Skeletal muscle cell (primary cell): ENCODE measurements around the gene TPP1.

Experiments
- DNase-seq: peaks from one replicate; pipeline ENCODE4 v3.0.0-alpha.2; 2010; ENCODE audit warnings: low read depth
- H3K4me3 ChIP-seq: 2 replicates; pipeline ENCODE4 v1.5.1; 2011; ENCODE audit warnings: low read depth, mild to moderate bottlenecking, control low read depth, low read length, moderate library complexity

TPP1 gene

GRCh38 chr11:6648501-6648900 lies 29.3 kb upstream of the TPP1 start:
- no peak for DNase-seq
- no peak overlapping the region for H3K4me3 ChIP-seq

GRCh38 chr11:6647836-6648235 lies 28.6 kb upstream of the TPP1 start:
- H3K4me3 ChIP-seq: no peak overlapping the region
- no peak for DNase-seq

GRCh38 chr11:6646918-6647679 lies 27.9 kb upstream of the TPP1 start:
- H3K4me3 ChIP-seq: no peak overlapping the region
- DNase-seq: no peak

DNA sequence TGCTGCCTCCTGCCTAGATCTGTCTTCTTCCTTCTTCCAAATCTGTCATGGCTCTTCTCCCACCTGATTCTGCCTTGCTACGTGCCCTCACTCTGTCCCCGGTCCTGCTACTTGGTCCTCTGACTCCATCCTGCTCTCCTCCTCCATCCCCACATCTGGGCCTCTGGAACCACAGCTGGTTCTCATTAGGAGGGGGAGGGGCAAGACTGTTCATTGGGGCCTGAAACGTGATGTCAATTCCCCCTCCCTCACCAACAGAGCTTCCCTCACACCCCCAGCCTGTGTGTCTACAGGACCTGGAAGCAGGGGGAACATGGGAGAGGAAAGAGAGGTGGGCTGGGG lies 27.3 kb upstream of the TPP1 start:
- no peak for DNase-seq

GRCh38 chr11:6646071-6646470 lies 26.8 kb upstream of the TPP1 start:
- no peak overlapping the region for H3K4me3 ChIP-seq
- DNase-seq: peak; percentile 81

More for the DNA sequence above, 27.3 kb upstream of the TPP1 start:
- H3K4me3 ChIP-seq: no peak overlapping the region

- H3K4me3 ChIP-seq: no peak overlapping the region
- DNase-seq: no peak
These were observed 23.7 kb upstream of the TPP1 start for GRCh38 chr11:6642957-6643356.

GRCh38 chr11:6640985-6641701 lies 21.9 kb upstream of the TPP1 start:
- H3K4me3 ChIP-seq: no peak overlapping the region
- DNase-seq: no peak

DNA sequence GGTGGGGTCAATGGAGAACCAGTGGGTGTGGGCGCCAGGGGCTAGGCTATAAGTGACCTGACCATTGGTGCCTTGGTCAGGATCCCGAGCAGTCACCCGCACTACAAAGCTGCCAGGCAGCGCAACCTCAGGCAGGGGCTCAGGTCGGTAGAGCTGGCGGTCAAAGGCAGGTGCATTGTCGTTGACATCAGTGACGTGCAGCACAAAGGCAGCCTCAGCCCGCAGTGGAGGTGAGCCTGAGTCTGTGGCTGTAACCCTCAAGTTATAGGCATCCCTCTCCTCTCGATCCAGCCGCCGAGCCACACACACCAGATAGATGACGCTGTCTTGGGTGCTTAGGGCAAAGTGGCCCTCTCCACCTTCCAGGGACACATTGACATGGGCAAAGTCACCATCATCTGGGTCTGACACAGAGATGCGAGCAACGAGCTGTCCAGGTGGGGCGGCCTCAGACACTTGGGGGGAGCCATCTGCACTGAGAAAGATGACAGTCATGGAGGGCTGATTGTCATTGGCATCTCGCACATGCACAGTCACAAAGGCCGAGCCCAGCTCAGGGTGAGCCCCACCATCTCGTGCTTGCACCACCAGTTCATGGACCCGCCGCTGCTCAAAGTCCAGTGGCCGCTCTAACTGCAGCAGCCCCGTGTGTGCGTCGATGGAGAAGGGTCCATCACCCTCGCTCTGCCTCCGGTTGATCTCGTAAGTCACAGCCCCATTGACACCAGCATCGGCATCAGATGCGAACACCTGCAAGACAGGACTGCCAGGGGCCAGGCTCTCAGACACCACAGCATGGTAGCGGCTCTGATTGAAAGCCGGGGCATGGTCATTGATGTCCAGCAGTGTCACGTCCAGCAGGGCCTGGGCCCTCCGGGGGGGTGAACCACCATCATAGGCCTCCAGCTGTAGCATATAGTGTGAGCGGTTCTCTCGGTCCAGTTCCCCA lies 21.1 kb upstream of the TPP1 start:
- no peak overlapping the region for H3K4me3 ChIP-seq
- no peak for DNase-seq

GRCh38 chr11:6638429-6638828 lies 19.2 kb upstream of the TPP1 start:
- H3K4me3 ChIP-seq: no peak overlapping the region
- no peak for DNase-seq

- no peak overlapping the region for H3K4me3 ChIP-seq
- no peak for DNase-seq
These were observed 18.6 kb upstream of the TPP1 start for GRCh38 chr11:6637871-6638270.

- H3K4me3 ChIP-seq: no peak overlapping the region
- no peak for DNase-seq
These were observed 17.3 kb upstream of the TPP1 start for GRCh38 chr11:6636480-6636879.

- H3K4me3 ChIP-seq: no peak overlapping the region
- no peak for DNase-seq
These were observed 16.1 kb upstream of the TPP1 start for GRCh38 chr11:6635082-6635932.

GRCh38 chr11:6634534-6634933 lies 15.3 kb upstream of the TPP1 start:
- no peak overlapping the region for H3K4me3 ChIP-seq
- DNase-seq: no peak

- DNase-seq: no peak
- no peak overlapping the region for H3K4me3 ChIP-seq
These were observed 14.5 kb upstream of the TPP1 start for GRCh38 chr11:6633422-6634408.

DNA sequence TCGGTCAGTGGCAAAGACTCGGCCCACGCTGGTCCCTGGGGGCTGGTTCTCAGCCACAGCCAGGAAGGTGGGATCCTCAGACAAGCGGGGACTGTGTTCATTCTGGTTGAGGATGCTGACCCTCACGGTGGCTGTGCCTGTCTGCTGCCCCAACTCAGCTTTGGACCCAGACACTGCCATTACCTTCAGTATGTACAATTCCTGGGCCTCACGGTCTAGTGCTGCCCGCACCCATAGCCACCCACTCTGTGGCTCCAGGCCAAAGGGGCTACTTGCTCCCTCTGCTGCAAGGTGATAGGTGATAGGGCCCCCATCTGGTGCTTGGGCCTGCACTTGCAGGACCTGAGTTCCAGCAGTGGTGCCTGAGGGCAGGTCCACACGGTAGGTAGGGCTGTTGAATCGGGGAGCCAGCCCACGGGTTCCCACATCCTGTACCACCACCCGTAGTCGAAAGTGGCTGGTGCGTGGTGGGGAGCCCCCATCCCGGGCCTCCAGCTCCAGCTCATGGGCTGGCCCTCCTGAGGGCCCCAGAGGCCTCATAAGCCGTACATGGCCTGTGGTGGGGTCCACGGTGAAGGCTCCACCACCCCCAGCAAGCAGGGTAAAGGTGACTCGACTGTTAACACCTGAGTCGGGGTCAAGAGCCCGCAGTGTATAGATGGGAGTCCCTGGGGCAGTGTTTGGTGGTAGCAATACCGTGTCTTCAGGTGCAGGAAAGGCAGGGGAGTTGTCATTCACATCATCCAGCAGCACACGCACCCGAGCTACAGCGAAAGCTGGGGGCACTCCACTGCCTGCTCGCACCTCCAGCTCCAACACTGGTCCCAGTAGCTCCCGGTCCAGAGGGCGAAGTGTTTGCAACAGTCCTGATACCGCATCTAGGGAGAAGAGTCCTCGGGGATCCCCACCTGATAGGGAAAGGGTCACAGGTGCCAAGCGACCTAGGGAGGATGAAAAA lies 13.2 kb upstream of the TPP1 start:
- H3K4me3 ChIP-seq: no peak overlapping the region
- DNase-seq: no peak

GRCh38 chr11:6631361-6631890 lies 12.2 kb upstream of the TPP1 start:
- no peak overlapping the region for H3K4me3 ChIP-seq
- no peak for DNase-seq
